Calu3 (cell line): ENCODE measurements around the gene SLC66A2. TPM values are rescaled to one million over a fixed set of nuclear protein-coding genes. Genes with fewer than 3 reads are reported as not detected.

Experiments
- BruUV-seq: library from RNA; stranded (reverse); fragments of 400-500 nt; replicated peaks from 2 replicates; lab custom pipeline; 2021; lab: Mats Ljungman, UMichigan
- CTCF ChIA-PET: fragments of 300-600 bp; sonication (Branson Sonifier 250); formaldehyde crosslinking; loops from one replicate; lab custom pipeline; 2022; ENCODE audit warnings: antibody characterized with exemption; lab: Charles Lee
- DNase-seq: peaks from one replicate; pipeline ENCODE4 v3.0.0; 2022
- H3K27ac Mint-ChIP-seq: one replicate; pipeline ENCODE4 v1.8.0; 2022; ENCODE audit warnings: mixed read lengths; ENCODE audit not compliant: unreplicated experiment
- H3K27me3 Mint-ChIP-seq: one replicate; pipeline ENCODE4 v1.8.0; 2022; ENCODE audit warnings: mixed read lengths; ENCODE audit not compliant: unreplicated experiment
- H3K36me3 Mint-ChIP-seq: one replicate; pipeline ENCODE4 v1.8.0; 2022; ENCODE audit warnings: mild to moderate bottlenecking, moderate library complexity, mixed read lengths; ENCODE audit not compliant: insufficient read depth, unreplicated experiment
- H3K4me1 Mint-ChIP-seq: one replicate; pipeline ENCODE4 v1.8.0; 2022; ENCODE audit warnings: mild to moderate bottlenecking, low read depth, mixed read lengths; ENCODE audit not compliant: unreplicated experiment
- H3K4me3 Mint-ChIP-seq: one replicate; pipeline ENCODE4 v1.8.0; 2022; ENCODE audit warnings: mild to moderate bottlenecking, low read depth, moderate library complexity, mixed read lengths; ENCODE audit not compliant: unreplicated experiment
- H3K9me3 Mint-ChIP-seq: one replicate; pipeline ENCODE4 v1.8.0; 2022; ENCODE audit warnings: low read depth, mixed read lengths; ENCODE audit not compliant: unreplicated experiment
- intact Hi-C: fragments of 100-400 bp; cut with micrococcal nuclease; formaldehyde crosslinking; loops from one replicate; pipeline ENCODE4 v1.10.0; 2022; ENCODE audit not compliant: unreplicated experiment
- total RNA-seq: library from RNA; stranded (reverse); gene quantifications from 2 replicates; pipeline ENCODE4 v1.2.3, GENCODE V29; 2022
- TF ChIP-seq, protein P1 (sequence below): fragments of 200-600 bp; IDR thresholded peaks from one replicate; pipeline ENCODE4 v1.8.0; 2022; ENCODE audit warnings: antibody characterized with exemption; ENCODE audit not compliant: unreplicated experiment

Gene SLC66A2
- total RNA-seq, 1 experiment from 2014 or later, result 19.5 TPM

DNA sequence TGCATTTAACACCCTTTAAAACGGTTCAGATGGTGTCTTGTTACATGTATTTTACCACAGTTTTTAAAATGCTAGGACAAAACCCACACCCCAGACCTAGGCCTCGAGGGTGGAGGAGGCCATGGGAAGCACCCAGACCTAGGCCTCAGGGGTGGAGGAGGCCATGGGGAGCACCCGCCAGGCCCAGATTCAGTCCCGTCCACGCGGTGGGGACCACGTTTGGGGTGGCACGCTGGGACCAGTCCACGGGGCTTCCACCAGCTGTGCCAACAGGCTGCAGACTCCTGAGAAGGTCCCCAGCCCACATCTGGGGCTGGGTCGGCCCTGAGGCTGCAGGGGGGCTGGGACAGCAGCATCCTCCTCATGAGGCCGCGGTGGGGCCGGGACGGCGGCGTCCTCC lies 63.4 kb downstream of the SLC66A2 start:
- DNase-seq, result no peak
- Mint-ChIP-seq H3K4me3 (no peak overlapping the region), H3K27ac (no peak overlapping the region), H3K27me3 (no peaks in the 10 kb centered on the region), H3K36me3 (no peaks in the 10 kb centered on the region), H3K4me1 (no peaks in the 10 kb centered on the region), H3K9me3 (peaks cover 8% of the 10 kb centered on the region)
- BruUV-seq, result no TSS peak
- intact Hi-C loops, result no loop called here
- CTCF ChIA-PET, result no interaction called here
- TF ChIP-seq, protein P1, sequence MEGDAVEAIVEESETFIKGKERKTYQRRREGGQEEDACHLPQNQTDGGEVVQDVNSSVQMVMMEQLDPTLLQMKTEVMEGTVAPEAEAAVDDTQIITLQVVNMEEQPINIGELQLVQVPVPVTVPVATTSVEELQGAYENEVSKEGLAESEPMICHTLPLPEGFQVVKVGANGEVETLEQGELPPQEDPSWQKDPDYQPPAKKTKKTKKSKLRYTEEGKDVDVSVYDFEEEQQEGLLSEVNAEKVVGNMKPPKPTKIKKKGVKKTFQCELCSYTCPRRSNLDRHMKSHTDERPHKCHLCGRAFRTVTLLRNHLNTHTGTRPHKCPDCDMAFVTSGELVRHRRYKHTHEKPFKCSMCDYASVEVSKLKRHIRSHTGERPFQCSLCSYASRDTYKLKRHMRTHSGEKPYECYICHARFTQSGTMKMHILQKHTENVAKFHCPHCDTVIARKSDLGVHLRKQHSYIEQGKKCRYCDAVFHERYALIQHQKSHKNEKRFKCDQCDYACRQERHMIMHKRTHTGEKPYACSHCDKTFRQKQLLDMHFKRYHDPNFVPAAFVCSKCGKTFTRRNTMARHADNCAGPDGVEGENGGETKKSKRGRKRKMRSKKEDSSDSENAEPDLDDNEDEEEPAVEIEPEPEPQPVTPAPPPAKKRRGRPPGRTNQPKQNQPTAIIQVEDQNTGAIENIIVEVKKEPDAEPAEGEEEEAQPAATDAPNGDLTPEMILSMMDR, result no peak

DNA sequence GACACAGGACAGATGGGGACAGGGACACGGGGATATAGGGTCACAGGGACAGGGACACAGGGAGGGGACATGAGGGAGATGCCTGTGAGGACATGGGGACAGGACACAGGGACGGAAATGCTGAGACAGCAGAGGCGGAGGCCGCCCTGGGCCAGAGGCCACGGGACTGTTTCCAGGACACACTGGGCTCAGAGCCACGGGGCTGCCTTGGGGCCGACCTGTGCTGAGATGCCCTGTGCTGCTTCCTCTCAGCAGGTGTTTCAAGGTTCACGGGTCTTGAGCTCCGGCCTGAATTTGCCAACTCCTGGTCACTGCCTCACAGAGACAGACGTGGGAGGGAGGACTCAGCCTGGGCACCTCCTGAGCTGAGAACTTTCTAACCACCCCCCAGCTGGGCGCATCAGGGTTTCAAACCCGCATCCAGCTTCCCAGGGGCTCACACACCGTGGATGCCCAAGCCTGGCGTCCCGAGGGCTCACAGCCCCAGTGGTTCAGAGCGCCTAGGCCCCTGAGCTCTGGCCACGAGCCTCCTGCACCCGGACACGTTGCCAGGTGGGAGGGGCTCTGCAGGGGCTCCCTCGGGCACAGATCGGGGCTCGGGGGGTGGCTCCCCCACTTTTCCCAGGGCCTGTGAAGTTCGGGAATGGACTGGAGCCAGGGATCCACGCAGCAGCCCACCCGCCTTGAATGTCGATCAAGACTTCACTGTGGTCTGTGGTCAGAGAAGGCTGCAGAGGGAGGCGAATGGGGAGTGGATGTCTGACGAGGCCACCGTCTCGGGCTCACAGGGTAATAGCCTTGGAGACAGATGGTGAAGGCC lies 64.1 kb downstream of the SLC66A2 start:
- intact Hi-C loops, result no loop called here
- no peaks in the 10 kb centered on the region for H3K4me1 Mint-ChIP-seq
- BruUV-seq, result no TSS peak
- peaks cover 5% of the 10 kb centered on the region for H3K9me3 Mint-ChIP-seq
- no peak overlapping the region for H3K27ac Mint-ChIP-seq
- DNase-seq, result no peak
- CTCF ChIA-PET, result no interaction called here
- H3K4me3 Mint-ChIP-seq, result no peak overlapping the region
- H3K27me3 Mint-ChIP-seq, result no peaks in the 10 kb centered on the region
- H3K36me3 Mint-ChIP-seq, result no peaks in the 10 kb centered on the region
- TF ChIP-seq, protein P1, result no peak

DNA sequence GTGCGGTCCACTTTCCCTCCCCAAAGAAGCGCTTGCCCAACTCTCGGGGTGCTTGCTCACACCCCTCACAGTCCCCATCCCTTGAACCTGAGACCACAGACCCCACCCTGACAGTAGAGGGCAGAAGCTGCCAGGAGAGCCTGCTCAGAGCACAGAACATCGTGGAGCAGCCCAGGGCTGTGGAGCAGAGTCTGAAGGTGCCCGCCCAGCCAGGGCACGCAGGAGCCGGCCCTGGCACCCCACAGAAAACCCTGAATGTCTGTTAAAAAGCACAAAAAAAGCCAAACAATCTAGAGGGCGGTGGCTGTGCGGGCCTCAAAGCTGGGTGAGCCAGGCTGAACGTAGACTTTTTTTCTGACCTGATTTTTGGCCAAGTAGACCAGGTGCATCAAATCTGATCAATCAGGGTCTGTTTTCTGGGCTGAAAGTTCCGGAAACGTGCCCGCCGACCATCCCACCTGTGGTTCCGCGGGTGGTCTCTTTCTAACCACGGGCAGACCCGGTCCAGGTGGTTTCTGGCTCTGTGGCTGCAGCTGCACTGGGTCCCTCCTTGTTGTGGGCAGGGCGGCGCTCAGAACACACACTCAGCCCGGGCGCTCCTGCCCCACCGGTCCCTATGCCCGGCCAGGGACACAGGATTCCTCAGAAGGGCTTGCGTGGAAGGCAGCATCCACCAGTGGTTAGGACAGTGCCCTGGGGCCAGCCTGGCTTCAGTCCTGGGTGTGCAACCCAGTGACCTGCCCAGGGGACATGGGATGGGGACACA lies 66.3 kb downstream of the SLC66A2 start:
- no peaks in the 10 kb centered on the region for H3K27me3 Mint-ChIP-seq
- H3K36me3 Mint-ChIP-seq, result no peaks in the 10 kb centered on the region
- no peaks in the 10 kb centered on the region for H3K9me3 Mint-ChIP-seq
- no peak overlapping the region for H3K27ac Mint-ChIP-seq
- intact Hi-C loops, result no loop called here
- no peak overlapping the region for H3K4me3 Mint-ChIP-seq
- BruUV-seq, result no TSS peak
- CTCF ChIA-PET, result no interaction called here
- TF ChIP-seq, protein P1, result no peak
- no peaks in the 10 kb centered on the region for H3K4me1 Mint-ChIP-seq
- no peak for DNase-seq

DNA sequence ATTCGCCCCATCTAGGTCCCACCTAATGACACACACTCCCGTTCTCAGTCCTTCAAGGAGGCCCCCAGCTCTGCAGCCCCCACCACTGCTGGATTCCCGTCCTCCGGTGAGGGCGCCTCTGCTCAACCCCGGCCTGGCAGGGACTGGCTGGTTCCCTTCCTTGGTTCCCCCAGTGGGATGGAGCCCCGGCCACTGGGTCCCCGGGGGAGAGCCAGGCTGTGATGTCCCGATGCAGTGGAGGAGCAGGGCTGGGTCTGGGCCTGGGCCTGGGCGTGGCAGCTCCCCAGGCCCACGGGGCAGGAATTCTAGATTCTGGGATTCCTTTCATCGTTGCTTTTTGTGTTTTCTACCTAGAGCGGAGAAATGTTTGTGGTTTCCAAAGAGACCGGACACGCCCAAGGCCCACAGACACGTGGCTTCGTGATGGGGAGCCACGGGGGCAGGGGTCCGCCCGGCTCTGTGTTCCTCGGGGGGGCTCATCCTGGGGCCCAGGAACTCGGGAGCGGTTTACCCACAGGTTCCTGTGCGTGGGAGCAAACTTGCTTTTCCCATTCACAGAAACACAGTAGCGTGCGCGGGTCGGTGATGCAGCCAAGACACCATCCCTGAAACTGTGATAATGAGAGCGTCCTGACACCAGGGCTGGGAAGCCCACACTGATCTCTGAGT lies 67.0 kb downstream of the SLC66A2 start:
- Mint-ChIP-seq H3K27ac (no peak overlapping the region), H3K36me3 (no peaks in the 10 kb centered on the region), H3K9me3 (no peaks in the 10 kb centered on the region), H3K4me1 (no peaks in the 10 kb centered on the region), H3K4me3 (no peak overlapping the region), H3K27me3 (no peaks in the 10 kb centered on the region)
- CTCF ChIA-PET, result no interaction called here
- no TSS peak for BruUV-seq
- intact Hi-C loops, result no loop called here
- TF ChIP-seq, protein P1, result no peak
- no peak for DNase-seq
